Adrenal gland (tissue), 12 donors: ENCODE results near the gene SCRN1. TPM values are rescaled to one million over a fixed set of nuclear protein-coding genes. Genes with fewer than 3 reads are reported as not detected.

Experiments used
- DNase-seq, 7 donors: peaks; one replicate each; pipeline ENCODE4 v3.0.0-alpha.2; 2019 to 2020
- H3K27ac ChIP-seq, 5 donors: fragments of 200-600 bp; sonication (generic) in 4 of 5; 1 replicate in 3 of 5; 2 replicates in 2 of 5; pipeline versions ENCODE4 v1.5.1 to v1.8.0; 2016 to 2020; ENCODE audit warnings: mild to moderate bottlenecking in 1 of 5
- H3K27me3 ChIP-seq: fragments of 200-600 bp; 2 replicates; pipeline ENCODE4 v1.8.0; 2021
- H3K36me3 ChIP-seq, 2 donors: fragments of 200-600 bp; replicated peaks in 1 of 2; 1 replicate in 1 of 2; 2 replicates in 1 of 2; pipeline versions ENCODE4 v1.5.1 to v1.8.0; 2018 to 2022
- H3K4me1 ChIP-seq, 2 donors: fragments of 200-600 bp; replicated peaks in 1 of 2; 1 replicate in 1 of 2; 2 replicates in 1 of 2; pipeline versions ENCODE4 v1.5.1 to v1.8.0; 2018 to 2021
- H3K4me3 ChIP-seq, 4 donors: fragments of 200-600 bp; sonication (generic) in 3 of 4; one replicate each; pipeline ENCODE4 v1.5.1; 2016 to 2018
- H3K9me3 ChIP-seq, 3 donors: fragments of 200-600 bp; sonication (generic) in 1 of 3; replicated peaks in 1 of 3; 1 replicate in 2 of 3; 2 replicates in 1 of 3; pipeline versions ENCODE4 v1.5.1 to v1.8.0; 2016 to 2021
- CTCF ChIP-seq, 6 experiments: fragments of 450-650 bp in 4 of 6; fragments of 200-600 bp in 2 of 6; sonication (generic) in 1 of 6; IDR thresholded peaks; 1 replicate in 5 of 6; 2 replicates in 1 of 6; pipeline versions ENCODE4 v1.5.1 to v1.8.0; 2016 to 2021; ENCODE audit warnings: antibody characterized with exemption in 6 of 6, mild to moderate bottlenecking in 2 of 6, moderate library complexity in 1 of 6
- POLR2A ChIP-seq, 2 donors: fragments of 450-650 bp; IDR thresholded peaks; one replicate each; pipeline ENCODE4 v1.6.1; 2017; ENCODE audit warnings: antibody characterized with exemption in 2 of 2, mild to moderate bottlenecking in 2 of 2, moderate library complexity in 1 of 2
- WGBS, 4 donors: extraction: QIAGEN DNeasy Blood & Tissue Kit in 2 of 4; methylation state at CpG; one replicate each; pipeline versions ENCODE4 v1.1.5 to v1.1.7; 2013 to 2017; 5-methylcytosine and 5-hydroxymethylcytosine counted together
- intact Hi-C, 2 donors: fragments of 100-400 bp; cut with DNase I; formaldehyde crosslinking; loops; one replicate each; pipeline versions ENCODE4 v1.14.1 to v1.15.0; 2022 to 2023
- polyA plus RNA-seq, 3 donors: library from polyadenylated mRNA; stranded (reverse); fragments of 200-250 nt in 2 of 3; fragments of 350-450 nt in 1 of 3; fragmentation: Illumina TruSeq in 1 of 3; extraction: RNeasy Lipid Tissue Mini Kit (QIAGEN cat#74804) in 1 of 3; gene quantifications; one replicate each; pipeline ENCODE4 v1.2.3, GENCODE V29; 2013 to 2014
- total RNA-seq, 9 donors: library from RNA; depleted of rRNA in 4 of 9; stranded (reverse); fragments of >200 nt in 4 of 9; fragments of 120-200 nt in 1 of 9; fragmentation: NEBNext Ultra II Directional in 1 of 9; extraction: Animal tissue kit (Norgen Biotek cat#: 25700) in 1 of 9; gene quantifications; one replicate each; pipeline versions ENCODE4 v1.1.0 to v1.2.4, GENCODE V29; 2013 to 2023
- donor health status: healthy with polysubstance abuse.
- donor health status: Bipolar disorder and iron deficiency.
- donor health status: DM: yes; HTN: yes; CAD: no.
- donor health status: DM: no; HTN: no; CAD: no.
- donor health status: DM: no; HTN: no; CAD: no.
- donor health status: DM: yes; HTN: yes; CAD: no.

Gene SCRN1
- total and polyA plus RNA-seq, 12 donors = 8.2 to 75.9 (median 50.2) TPM

GRCh38 chr7:29924006-29924405 is 65.6 kb downstream of the SCRN1 start:
- intact Hi-C loops = loop anchor here (5.0 to 10.0 kb wide), 3 partner anchors 141 to 177 kb away; no protein-coding TSS in a partner anchor
- 65 to 74% (median 69%) methylated on average over 9 of the region's 9 CpGs for WGBS, 4 donors
- peaks cover 0 to 17% of the 10 kb centered on the region in 2 donors for H3K36me3 ChIP-seq
- H3K4me1 ChIP-seq = no peaks in the 10 kb centered on the region
- no peak overlapping the region for H3K4me3 ChIP-seq
- no peak for TF ChIP-seq CTCF (IDR thresholded peaks at IDR 0.05)
- TF ChIP-seq POLR2A (IDR thresholded peaks at IDR 0.05) = no peak
- no peaks in the 10 kb centered on the region for H3K27me3 ChIP-seq
- DNase-seq = no peak
- no peak overlapping the region for H3K27ac ChIP-seq
- no peaks in the 10 kb centered on the region for H3K9me3 ChIP-seq

GRCh38 chr7:29922921-29923700 is 66.5 kb downstream of the SCRN1 start:
- Histone ChIP-seq H3K36me3 (peaks cover 0 to 17% of the 10 kb centered on the region in 2 donors), H3K4me3 (no peak overlapping the region), H3K4me1 (no peaks in the 10 kb centered on the region), H3K9me3 (no peaks in the 10 kb centered on the region), H3K27me3 (no peaks in the 10 kb centered on the region), H3K27ac (no peak overlapping the region)
- intact Hi-C loops = loop anchor here (5.0 to 10.0 kb wide), 3 partner anchors 142 to 176 kb away; no protein-coding TSS in a partner anchor
- WGBS, 4 donors = 65 to 89% (median 85%) methylated on average over 5 to 7 of the region's 7 CpGs
- DNase-seq = no peak
- TF ChIP-seq POLR2A (IDR thresholded peaks at IDR 0.05) (no peak), CTCF (IDR thresholded peaks at IDR 0.05) (no peak)

GRCh38 chr7:29921404-29922010 is 68.1 kb downstream of the SCRN1 start:
- intact Hi-C loops = loop anchor here (5.0 to 10.0 kb wide), 3 partner anchors 143 to 174 kb away; no protein-coding TSS in a partner anchor
- Histone ChIP-seq H3K36me3 (peaks cover 0 to 17% of the 10 kb centered on the region in 2 donors), H3K4me1 (no peaks in the 10 kb centered on the region), H3K27me3 (no peaks in the 10 kb centered on the region), H3K27ac (no peak overlapping the region), H3K4me3 (no peak overlapping the region), H3K9me3 (no peaks in the 10 kb centered on the region)
- peak; percentile 25 to 73 (median 42) for DNase-seq
- no peak for TF ChIP-seq POLR2A (IDR thresholded peaks at IDR 0.05)
- peak; percentile 78 to 93 (median 90) for TF ChIP-seq CTCF (IDR thresholded peaks at IDR 0.05)
- WGBS, 4 donors = 50 to 53% (median 52%) methylated on average over 4 of the region's 4 CpGs

- H3K27me3 ChIP-seq = no peaks in the 10 kb centered on the region
- peaks cover 0 to 17% of the 10 kb centered on the region in 2 donors for H3K36me3 ChIP-seq
- 68 to 95% (median 78%) methylated on average over 4 to 5 of the region's 5 CpGs for WGBS, 4 donors
- no peak overlapping the region for H3K4me3 ChIP-seq
- no peak for DNase-seq
- no peaks in the 10 kb centered on the region for H3K9me3 ChIP-seq
- H3K4me1 ChIP-seq = peaks cover 0 to 5% of the 10 kb centered on the region in 2 donors
- intact Hi-C loops = loop anchor here (5.0 to 10.0 kb wide), 3 partner anchors 144 to 173 kb away; no protein-coding TSS in a partner anchor
- no peak overlapping the region for H3K27ac ChIP-seq
- TF ChIP-seq CTCF (IDR thresholded peaks at IDR 0.05) (no peak), POLR2A (IDR thresholded peaks at IDR 0.05) (no peak)
These were observed 69.1 kb downstream of the SCRN1 start for GRCh38 chr7:29920491-29920890.
